Activated naive CD4-positive, alpha-beta T cell treated with anti-CD3 and anti-CD28 coated beads, Interleukin-2, amount 50 U/mL, for 16 hours (primary cell): ENCODE data around the gene CBX2.

Experiments used
- DNase-seq: peaks from one replicate; pipeline ENCODE4 v3.0.0-alpha.2; 2020

CBX2 gene

GRCh38 chr17:79831265-79832217, 53.6 kb downstream of the CBX2 start:
- no peak for DNase-seq

DNA sequence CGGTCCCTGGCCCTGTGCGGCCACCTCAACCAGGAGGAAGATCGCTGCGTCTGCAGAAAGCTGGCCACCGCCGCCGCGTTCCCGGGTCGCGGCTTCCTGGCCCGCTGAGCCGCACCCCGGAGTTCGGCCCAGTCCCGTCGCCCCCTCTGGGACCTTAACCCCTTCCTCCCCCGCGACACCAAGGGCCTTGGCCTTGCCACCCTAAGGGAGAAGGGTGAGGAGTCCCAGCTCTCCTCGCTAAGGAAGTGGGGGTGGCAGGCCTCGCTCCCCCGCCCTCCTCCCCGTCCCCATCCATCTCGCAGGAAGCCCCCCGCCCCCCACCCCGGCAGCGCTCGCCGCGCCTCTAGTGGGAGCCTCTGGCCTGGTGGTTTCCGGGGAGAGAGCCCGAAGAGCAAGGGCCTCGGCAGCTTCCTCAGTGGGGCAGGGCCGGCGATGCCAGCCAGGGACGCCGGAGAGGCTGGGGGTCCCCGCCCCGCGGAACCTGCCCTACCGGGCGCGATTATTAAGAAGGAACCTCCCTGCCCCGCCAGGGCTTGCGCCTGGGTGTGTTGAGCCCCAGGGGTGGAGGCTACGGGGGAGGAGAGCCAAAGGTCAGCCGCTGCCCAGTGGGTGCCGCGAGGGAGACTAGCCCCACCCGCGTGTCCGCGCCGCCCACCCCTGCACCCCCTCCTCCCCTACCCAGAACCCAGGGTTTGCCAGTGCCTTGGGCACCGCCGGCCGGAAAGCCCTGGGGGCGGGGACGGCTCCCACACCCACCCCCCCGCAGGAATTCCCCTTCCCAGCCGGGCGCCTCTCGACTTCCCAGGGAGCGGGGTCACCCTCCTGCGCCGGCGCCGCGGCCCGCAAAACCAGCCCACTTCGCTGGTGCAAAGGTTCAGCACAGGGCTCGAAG, 54.5 kb downstream of the CBX2 start:
- no peak for DNase-seq

- no peak for DNase-seq
These were observed 55.1 kb downstream of the CBX2 start for GRCh38 chr17:79833110-79833450.

- no peak for DNase-seq
These were observed 56.0 kb downstream of the CBX2 start for GRCh38 chr17:79833744-79834564.

GRCh38 chr17:79834565-79835469, 56.9 kb downstream of the CBX2 start:
- DNase-seq = peak; percentile 50

GRCh38 chr17:79835470-79835899, 57.5 kb downstream of the CBX2 start:
- no peak for DNase-seq

- DNase-seq = no peak
These were observed 58.1 kb downstream of the CBX2 start for GRCh38 chr17:79835953-79836509.

DNA sequence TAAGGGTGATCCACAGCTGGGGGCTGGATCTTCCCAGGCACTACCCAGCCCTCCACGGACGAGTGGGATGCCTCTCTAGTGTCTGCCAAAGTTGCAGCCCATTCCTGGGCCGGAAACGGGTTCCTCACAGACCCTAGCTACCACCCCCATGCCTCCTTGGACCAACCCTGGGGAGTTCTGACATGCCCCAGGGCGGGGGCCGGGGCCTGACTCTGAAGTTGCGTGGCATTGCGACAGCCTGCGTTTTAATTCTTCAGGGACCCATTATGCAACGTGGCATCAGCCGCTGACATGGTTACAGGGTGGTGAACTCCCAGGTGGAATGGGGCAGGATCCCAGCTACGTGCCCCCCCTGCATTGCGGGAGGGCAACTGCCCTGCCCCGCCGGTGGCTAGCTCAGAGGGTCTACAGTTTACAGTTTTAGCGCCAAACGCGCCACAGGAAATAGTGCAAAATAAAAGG, 58.6 kb downstream of the CBX2 start:
- no peak for DNase-seq

GRCh38 chr17:79836972-79837887, 59.3 kb downstream of the CBX2 start:
- DNase-seq = peak; percentile 50
